ENCODE results near the gene NOX5.

DNA sequence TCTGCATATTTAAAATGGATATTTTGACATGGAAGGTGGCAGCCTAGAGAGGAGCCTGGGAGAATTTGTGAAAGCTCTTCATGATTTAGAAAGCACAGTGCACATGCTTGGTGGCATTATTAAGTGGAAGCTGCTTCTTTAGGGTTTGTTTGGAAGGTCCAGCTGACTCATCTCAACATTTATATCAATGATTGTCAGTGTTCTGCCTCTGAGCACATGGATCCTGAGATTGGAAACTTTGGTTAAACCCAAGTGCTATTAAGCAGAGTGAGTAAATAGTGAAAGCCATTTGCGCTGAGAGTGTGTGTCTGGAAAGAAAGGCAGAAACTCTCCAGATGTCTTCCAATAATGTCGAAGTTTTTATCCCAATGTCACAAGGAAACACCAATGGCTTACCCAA is 7.4 kb downstream of the NOX5 start:
- TF ChIP-seq, protein P1, sequence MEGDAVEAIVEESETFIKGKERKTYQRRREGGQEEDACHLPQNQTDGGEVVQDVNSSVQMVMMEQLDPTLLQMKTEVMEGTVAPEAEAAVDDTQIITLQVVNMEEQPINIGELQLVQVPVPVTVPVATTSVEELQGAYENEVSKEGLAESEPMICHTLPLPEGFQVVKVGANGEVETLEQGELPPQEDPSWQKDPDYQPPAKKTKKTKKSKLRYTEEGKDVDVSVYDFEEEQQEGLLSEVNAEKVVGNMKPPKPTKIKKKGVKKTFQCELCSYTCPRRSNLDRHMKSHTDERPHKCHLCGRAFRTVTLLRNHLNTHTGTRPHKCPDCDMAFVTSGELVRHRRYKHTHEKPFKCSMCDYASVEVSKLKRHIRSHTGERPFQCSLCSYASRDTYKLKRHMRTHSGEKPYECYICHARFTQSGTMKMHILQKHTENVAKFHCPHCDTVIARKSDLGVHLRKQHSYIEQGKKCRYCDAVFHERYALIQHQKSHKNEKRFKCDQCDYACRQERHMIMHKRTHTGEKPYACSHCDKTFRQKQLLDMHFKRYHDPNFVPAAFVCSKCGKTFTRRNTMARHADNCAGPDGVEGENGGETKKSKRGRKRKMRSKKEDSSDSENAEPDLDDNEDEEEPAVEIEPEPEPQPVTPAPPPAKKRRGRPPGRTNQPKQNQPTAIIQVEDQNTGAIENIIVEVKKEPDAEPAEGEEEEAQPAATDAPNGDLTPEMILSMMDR (IDR thresholded peaks at IDR 0.05; ENCODE audit: insufficient read depth, low read depth, low read length) = no peak
- TF ChIP-seq EZH2 (IDR thresholded peaks at IDR 0.05; ENCODE audit: insufficient read depth, low read length) = no peak
